ENCODE results near the gene DPP9.
"Not testable (repeated sequence)": the region's sequence is repeated elsewhere in the genome, so short reads cannot be mapped to it uniquely, and the experiment has no call there.

Gene DPP9

DNA sequence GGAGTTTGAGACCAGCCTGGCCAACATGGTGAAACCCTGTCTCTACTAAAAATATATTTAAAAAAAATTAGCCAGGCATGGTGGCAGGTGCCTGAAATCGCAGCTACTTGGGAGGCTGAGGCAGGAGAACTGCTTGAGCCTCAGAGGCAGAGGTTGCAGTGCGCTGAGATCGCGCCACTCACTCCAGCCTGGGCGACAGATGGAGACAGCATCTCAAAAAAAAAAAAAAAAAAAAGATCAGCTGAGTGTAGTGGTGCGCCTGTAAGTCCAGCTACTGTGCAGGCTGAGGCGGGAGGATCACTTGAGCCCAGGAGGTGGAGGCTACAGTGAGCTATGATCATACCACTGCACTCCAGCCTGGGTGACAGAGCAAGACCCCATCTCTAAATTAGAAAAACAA lies 43.6 kb downstream of the DPP9 start:
- not testable (repeated sequence) for DNase-seq (ENCODE audit: low read depth); H3K9ac ChIP-seq (ENCODE audit: low read length); H3K27me3 ChIP-seq (replicated peaks; ENCODE audit: control insufficient read depth, insufficient read depth, low read length); H3K4me3 ChIP-seq (ENCODE audit: low read length); H3K4me1 ChIP-seq (ENCODE audit: control insufficient read depth, insufficient read depth, low read length); H3K9me3 ChIP-seq (ENCODE audit: control insufficient read depth, low read length)
- H3K36me3 ChIP-seq (ENCODE audit: control insufficient read depth, insufficient read depth, low read length, severe bottlenecking) = peaks cover 48% of the 10 kb centered on the region

DNA sequence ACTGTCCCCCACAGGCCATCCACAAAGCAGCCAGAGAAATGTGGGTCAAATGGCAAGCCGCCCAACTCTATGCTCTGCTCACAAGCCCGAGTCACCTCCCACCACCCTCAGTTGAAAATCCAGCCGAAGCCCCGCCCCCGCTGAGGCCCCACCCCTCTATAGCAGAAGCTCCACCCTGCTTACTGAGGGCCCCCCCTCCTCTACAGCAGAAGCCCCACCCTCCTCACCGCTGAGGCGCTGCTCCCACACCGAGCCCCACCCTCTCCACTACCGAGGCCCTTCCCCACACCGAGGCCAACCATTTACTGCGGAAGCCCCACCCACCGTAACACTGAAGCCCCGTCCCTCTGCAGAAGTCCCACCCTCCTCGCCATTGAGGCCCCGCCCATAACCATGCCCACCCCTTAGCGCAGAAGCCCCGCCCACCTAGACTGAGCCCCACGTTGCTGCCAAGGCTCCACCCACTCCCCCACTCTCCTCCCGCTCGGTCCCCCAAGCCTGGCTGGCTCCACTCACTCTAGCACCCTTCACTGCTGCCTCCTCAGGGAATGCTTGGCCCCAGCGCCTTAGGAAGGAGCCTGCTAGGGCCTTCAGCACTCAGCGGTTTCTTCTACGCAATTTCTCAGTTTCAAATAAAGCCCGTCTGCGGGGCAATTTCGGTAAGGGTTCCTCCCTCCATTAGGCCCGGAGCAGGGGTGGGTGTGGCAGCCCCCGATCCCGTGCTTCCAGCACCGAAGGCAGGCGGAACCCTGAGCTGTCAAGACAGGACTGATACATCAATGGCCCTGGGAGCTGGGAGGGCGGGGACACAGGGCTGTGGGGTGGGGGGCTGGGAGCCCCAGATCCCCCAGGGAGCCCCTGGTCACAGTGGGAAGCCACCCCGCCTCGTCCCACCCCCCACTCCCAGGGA lies 44.5 kb downstream of the DPP9 start:
- Histone ChIP-seq H3K27me3 (replicated peaks; ENCODE audit: control insufficient read depth, insufficient read depth, low read length) (no peaks in the 10 kb centered on the region), H3K4me3 (ENCODE audit: low read length) (no peak overlapping the region), H3K4me1 (ENCODE audit: control insufficient read depth, insufficient read depth, low read length) (no peaks in the 10 kb centered on the region), H3K9ac (ENCODE audit: low read length) (no peak overlapping the region), H3K36me3 (ENCODE audit: control insufficient read depth, insufficient read depth, low read length, severe bottlenecking) (peaks cover 40% of the 10 kb centered on the region), H3K9me3 (ENCODE audit: control insufficient read depth, low read length) (no peaks in the 10 kb centered on the region)
- DNase-seq (ENCODE audit: low read depth) = no peak

DNA sequence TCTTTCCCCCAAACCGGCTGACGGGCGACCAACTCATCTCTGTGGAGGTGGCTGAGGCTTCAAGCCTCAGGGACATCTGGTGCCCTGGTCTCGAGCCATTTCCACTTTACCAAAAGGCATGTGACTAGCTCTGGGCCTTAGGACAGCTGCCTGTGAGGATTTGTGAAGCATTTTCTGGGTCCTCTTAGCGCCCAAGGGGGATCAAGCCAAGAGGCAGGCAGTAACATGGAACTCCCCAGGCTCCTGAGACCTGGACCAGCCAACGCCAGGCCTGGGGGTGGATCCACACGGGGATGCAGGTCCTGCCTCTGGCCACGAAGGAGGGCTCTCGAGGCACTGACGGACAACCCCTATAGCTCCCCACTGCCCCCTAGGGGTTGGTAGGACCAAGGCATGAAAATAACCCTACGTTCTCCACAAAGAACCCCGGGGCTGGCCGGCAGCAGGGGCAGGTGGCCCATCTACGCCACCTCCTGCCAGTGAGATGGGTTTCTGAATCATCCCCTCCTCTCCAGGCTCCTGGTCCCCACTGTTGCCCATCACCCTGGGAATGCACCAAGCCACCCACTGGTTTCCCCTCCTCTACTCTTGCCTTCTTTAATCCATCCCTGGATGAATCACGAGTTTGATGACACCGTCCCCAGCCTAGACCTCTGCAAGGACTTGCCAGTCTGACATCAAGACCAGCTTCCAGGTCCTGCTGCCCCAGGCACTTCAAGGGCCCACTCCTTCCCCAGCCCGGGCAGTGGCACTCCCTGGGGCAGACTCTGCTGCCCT lies 46.5 kb downstream of the DPP9 start:
- H3K4me1 ChIP-seq (ENCODE audit: control insufficient read depth, insufficient read depth, low read length) = no peaks in the 10 kb centered on the region
- H3K4me3 ChIP-seq (ENCODE audit: low read length) = no peak overlapping the region
- DNase-seq (ENCODE audit: low read depth) = peak; percentile 20
- peaks cover 22% of the 10 kb centered on the region for H3K36me3 ChIP-seq (ENCODE audit: control insufficient read depth, insufficient read depth, low read length, severe bottlenecking)
- H3K9ac ChIP-seq (ENCODE audit: low read length) = no peak overlapping the region
- no peaks in the 10 kb centered on the region for H3K9me3 ChIP-seq (ENCODE audit: control insufficient read depth, low read length)
- H3K27me3 ChIP-seq (replicated peaks; ENCODE audit: control insufficient read depth, insufficient read depth, low read length) = no peaks in the 10 kb centered on the region

DNA sequence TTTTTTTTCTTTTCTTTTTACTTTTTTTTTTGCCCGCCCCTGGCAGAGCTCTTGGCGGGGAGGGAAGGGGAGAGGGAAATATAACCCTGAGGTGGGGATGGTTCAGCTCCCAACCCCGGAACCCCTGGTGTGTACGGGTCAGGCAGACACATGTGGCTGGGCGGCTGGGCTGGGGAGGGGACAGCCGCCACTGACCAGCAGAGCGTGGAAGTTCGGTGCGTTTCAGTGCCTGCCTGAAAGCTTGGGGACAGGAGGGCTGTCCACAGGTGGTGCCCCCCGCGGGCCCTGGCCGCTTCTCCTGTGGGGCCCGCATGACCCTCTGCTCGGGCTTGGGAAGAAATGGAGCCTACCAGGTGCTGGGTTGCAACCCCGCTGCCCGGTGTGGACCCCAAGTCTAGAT lies 48.3 kb downstream of the DPP9 start:
- Histone ChIP-seq H3K9me3 (ENCODE audit: control insufficient read depth, low read length) (no peaks in the 10 kb centered on the region), H3K9ac (ENCODE audit: low read length) (no peak overlapping the region), H3K4me1 (ENCODE audit: control insufficient read depth, insufficient read depth, low read length) (no peaks in the 10 kb centered on the region), H3K36me3 (ENCODE audit: control insufficient read depth, insufficient read depth, low read length, severe bottlenecking) (peaks cover 13% of the 10 kb centered on the region), H3K4me3 (ENCODE audit: low read length) (no peak overlapping the region), H3K27me3 (replicated peaks; ENCODE audit: control insufficient read depth, insufficient read depth, low read length) (no peaks in the 10 kb centered on the region)
- DNase-seq (ENCODE audit: low read depth) = no peak

DNA sequence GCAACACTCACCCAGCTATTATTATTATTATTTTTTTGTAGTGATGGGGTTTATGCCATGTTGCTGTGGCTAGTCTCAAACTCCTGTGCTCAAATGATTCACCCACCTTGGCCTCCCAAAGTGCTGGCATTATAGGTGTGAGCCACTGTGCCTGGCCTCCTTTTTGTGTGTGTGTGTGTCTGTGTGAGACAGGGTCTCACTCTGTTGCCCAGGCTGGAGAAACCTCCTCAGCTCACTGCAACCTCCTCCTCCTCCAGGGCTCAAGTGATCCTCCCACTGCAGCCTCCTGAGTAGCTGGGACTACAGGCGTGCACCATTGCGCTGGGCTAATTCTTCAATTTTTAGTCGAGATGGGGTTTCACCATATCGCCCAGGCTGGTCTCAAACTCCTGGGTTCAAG lies 49.9 kb downstream of the DPP9 start:
- no peak overlapping the region for H3K9ac ChIP-seq (ENCODE audit: low read length)
- no peaks in the 10 kb centered on the region for H3K9me3 ChIP-seq (ENCODE audit: control insufficient read depth, low read length)
- peaks cover 13% of the 10 kb centered on the region for H3K36me3 ChIP-seq (ENCODE audit: control insufficient read depth, insufficient read depth, low read length, severe bottlenecking)
- no peaks in the 10 kb centered on the region for H3K27me3 ChIP-seq (replicated peaks; ENCODE audit: control insufficient read depth, insufficient read depth, low read length)
- H3K4me1 ChIP-seq (ENCODE audit: control insufficient read depth, insufficient read depth, low read length) = peaks cover 7% of the 10 kb centered on the region
- no peak for DNase-seq (ENCODE audit: low read depth)
- H3K4me3 ChIP-seq (ENCODE audit: low read length) = no peak overlapping the region

DNA sequence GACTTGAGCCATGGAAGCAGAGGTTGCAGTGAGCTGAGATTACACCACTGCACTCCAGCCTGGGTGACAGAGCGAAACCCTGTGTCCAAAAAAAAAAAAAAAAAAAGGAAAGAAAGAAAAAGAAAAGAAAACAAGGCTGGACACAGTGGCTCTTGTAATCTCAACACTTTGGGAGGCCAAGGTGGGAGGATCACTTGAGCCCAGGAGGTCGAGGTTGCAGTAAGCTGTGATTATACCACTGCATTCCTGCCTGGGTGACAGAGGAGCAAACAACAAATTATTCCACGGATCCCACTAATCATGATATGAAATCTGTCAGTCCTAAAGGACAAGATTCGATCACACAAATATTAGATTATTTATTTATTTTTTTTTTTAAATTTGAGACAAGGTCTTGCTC lies 50.4 kb downstream of the DPP9 start:
- H3K4me3 ChIP-seq (ENCODE audit: low read length) = no peak overlapping the region
- peaks cover 8% of the 10 kb centered on the region for H3K4me1 ChIP-seq (ENCODE audit: control insufficient read depth, insufficient read depth, low read length)
- H3K9me3 ChIP-seq (ENCODE audit: control insufficient read depth, low read length) = no peaks in the 10 kb centered on the region
- peaks cover 14% of the 10 kb centered on the region for H3K36me3 ChIP-seq (ENCODE audit: control insufficient read depth, insufficient read depth, low read length, severe bottlenecking)
- DNase-seq (ENCODE audit: low read depth) = no peak
- no peaks in the 10 kb centered on the region for H3K27me3 ChIP-seq (replicated peaks; ENCODE audit: control insufficient read depth, insufficient read depth, low read length)
- no peak overlapping the region for H3K9ac ChIP-seq (ENCODE audit: low read length)

DNA sequence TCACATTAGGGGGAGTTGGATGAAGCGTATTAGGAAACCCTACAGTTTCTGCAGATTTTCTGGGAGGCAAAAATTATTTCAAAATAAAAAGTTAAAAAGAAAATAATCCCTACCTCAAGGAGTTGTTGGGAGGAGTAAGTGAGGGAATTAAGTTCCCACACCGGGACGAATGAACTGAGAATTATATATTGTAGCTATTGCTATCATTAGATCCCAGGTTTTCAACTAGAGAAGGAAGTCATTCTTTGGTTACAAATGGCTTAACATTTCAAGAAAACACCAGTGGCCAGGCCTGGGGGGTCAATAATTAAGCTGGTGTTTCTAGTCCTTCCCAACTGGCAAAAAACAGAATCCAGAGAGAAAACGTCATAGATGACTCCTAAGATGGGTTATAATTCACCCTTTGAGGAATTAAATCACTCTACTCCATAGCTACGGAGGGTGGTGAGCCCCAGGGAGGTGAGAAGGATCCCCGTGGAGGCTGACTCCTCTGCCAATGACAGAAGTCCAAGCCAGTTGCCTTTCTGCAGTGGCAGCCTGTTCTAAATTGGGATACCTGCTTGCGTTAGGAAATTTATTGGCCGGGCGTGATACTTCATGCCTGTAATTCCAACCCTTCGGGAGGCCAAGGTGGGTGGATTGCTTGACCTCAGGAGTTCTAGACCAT lies 52.3 kb downstream of the DPP9 start:
- Histone ChIP-seq H3K9me3 (ENCODE audit: control insufficient read depth, low read length) (no peaks in the 10 kb centered on the region), H3K9ac (ENCODE audit: low read length) (no peak overlapping the region), H3K4me1 (ENCODE audit: control insufficient read depth, insufficient read depth, low read length) (peaks cover 8% of the 10 kb centered on the region), H3K4me3 (ENCODE audit: low read length) (no peak overlapping the region), H3K27me3 (replicated peaks; ENCODE audit: control insufficient read depth, insufficient read depth, low read length) (no peaks in the 10 kb centered on the region), H3K36me3 (ENCODE audit: control insufficient read depth, insufficient read depth, low read length, severe bottlenecking) (peaks cover 29% of the 10 kb centered on the region)
- DNase-seq (ENCODE audit: low read depth) = no peak

DNA sequence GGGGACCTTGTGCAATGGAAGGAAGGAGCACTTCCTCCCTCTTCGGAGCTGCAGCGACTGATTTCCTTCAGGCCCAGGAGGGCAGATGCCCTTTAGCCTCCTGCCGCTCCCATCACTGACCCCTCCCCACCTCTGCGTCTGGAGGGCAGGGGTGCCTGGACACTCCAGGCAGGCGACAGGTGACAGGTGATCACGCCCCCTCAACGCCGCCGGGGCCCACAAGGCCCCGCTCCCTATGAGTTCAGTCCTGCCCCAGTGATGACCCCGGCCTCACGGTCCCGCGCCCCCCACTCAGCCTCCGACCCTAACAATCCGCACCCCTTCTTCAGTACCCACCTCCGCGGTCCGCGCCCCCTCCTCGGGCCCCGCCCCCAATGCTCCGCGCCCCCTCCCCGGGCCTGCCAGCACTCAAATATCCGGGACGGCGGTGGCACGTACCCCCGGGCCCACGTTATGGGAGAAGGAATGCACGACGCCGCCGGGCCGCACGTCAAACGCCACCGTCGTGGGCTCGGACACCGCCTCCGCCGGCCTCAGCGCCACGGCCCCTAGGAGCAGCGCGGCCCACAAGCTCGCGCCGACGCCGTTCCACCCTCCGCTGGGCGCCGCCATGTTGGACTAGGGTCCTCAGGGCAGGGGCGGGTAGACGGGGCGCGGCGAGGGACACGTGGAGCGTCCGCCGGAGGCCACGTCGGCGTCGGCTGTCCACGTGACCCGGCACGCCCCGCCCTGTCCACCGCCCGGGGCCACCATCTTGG lies 53.7 kb downstream of the DPP9 start, which contains the start of gene MYDGF:
Gene MYDGF, minus strand, starts transcription at position 620 of the 758 bp plus-strand sequence. Its CDS starts 8 bp downstream, at position 612.
- Histone ChIP-seq H3K9me3 (ENCODE audit: control insufficient read depth, low read length) (no peaks in the 10 kb centered on the region), H3K36me3 (ENCODE audit: control insufficient read depth, insufficient read depth, low read length, severe bottlenecking) (peaks cover 33% of the 10 kb centered on the region), H3K27me3 (replicated peaks; ENCODE audit: control insufficient read depth, insufficient read depth, low read length) (no peaks in the 10 kb centered on the region), H3K9ac (ENCODE audit: low read length) (peak within 1 kb of the TSS; percentile 94), H3K4me1 (ENCODE audit: control insufficient read depth, insufficient read depth, low read length) (peaks cover 8% of the 10 kb centered on the region), H3K4me3 (ENCODE audit: low read length) (peak within 1 kb of the TSS; percentile 96)
- peak; percentile 97 for DNase-seq (ENCODE audit: low read depth)

DNA sequence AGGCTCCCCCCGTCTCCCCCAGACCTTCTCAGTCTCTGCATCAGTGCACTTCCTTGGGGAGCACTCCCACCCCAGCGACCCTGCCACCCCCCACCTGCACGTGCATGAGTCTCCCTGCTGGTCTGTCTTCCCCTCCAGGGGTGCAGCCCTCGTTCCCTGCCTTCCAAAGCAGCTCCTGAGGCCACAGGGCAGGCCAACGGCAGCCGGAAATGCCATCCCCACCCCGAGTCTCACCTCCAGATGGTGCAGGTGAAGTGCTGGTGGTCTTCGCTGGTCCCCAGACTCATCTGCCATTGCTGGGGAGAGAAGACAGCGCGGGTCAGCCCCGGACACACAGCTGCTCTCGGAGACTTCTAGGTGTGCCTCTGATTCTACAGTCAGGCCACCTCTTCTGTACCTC lies 59.0 kb downstream of the DPP9 start:
- Histone ChIP-seq H3K4me3 (ENCODE audit: low read length) (no peak overlapping the region), H3K36me3 (ENCODE audit: control insufficient read depth, insufficient read depth, low read length, severe bottlenecking) (peaks cover 65% of the 10 kb centered on the region), H3K9me3 (ENCODE audit: control insufficient read depth, low read length) (no peaks in the 10 kb centered on the region), H3K9ac (ENCODE audit: low read length) (no peak overlapping the region), H3K4me1 (ENCODE audit: control insufficient read depth, insufficient read depth, low read length) (peaks cover 8% of the 10 kb centered on the region), H3K27me3 (replicated peaks; ENCODE audit: control insufficient read depth, insufficient read depth, low read length) (no peaks in the 10 kb centered on the region)
- DNase-seq (ENCODE audit: low read depth) = no peak

DNA sequence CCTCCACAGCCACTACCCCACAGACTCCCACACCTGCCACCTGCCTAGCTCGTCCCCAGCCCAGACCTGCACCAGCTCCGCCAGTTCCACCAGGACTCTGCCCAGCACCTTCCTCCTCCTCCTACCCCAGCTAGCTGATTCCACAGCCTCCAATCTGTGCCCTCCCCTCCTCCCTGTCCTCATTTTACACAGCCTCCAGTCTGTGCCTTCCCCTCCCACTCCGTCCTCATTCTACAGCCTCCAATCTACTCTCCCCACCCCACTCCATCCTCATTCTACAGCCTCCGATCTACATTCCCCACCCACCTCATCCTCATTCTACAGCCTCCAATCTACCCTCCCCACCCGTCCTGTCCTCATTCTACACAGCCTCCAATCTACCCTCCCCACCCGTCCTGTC lies 60.8 kb downstream of the DPP9 start:
- Histone ChIP-seq H3K9ac (ENCODE audit: low read length) (no peak overlapping the region), H3K27me3 (replicated peaks; ENCODE audit: control insufficient read depth, insufficient read depth, low read length) (no peaks in the 10 kb centered on the region), H3K9me3 (ENCODE audit: control insufficient read depth, low read length) (no peaks in the 10 kb centered on the region), H3K4me3 (ENCODE audit: low read length) (no peak overlapping the region), H3K36me3 (ENCODE audit: control insufficient read depth, insufficient read depth, low read length, severe bottlenecking) (peaks cover 74% of the 10 kb centered on the region), H3K4me1 (ENCODE audit: control insufficient read depth, insufficient read depth, low read length) (no peaks in the 10 kb centered on the region)
- DNase-seq (ENCODE audit: low read depth) = no peak
